ENCODE results near the gene PCGF5. TPM values are rescaled to one million over a fixed set of nuclear protein-coding genes. Genes with fewer than 3 reads are reported as not detected.

Gene PCGF5
- total RNA-seq, 3 donors from 2014 or later (not counting 1 experiment from before 2014, with no cell fraction given): 52.5 to 60.2 (median 58.6) TPM

GRCh38 chr10:91271886-91272285 lies 51.4 kb downstream of the PCGF5 start:
- intact Hi-C loops (cut with micrococcal nuclease): no loop called here
- no peak overlapping the region for H3K4me3 Mint-ChIP-seq
- no peak overlapping the region for H3K4me3 ChIP-seq (ENCODE audit: low read length)
- no CpG with 5 or more reads among the region's 1 CpG for WGBS (ENCODE audit: insufficient coverage)
- DNase-seq (no peak), ATAC-seq (no peak)
- no peak for TF ChIP-seq CTCF (IDR thresholded peaks at IDR 0.05)
- H3K36me3 ChIP-seq (ENCODE audit: control insufficient read depth, insufficient read depth, low read length): peaks cover 28% of the 10 kb centered on the region
- no peaks in the 10 kb centered on the region for H3K9me3 ChIP-seq (ENCODE audit: control insufficient read depth, insufficient read depth, low read length)
- no peaks in the 10 kb centered on the region for H3K27me3 ChIP-seq (ENCODE audit: control insufficient read depth, insufficient read depth, low read length)
- no peaks in the 10 kb centered on the region for H3K36me3 Mint-ChIP-seq
- H3K4me1 ChIP-seq (ENCODE audit: control insufficient read depth, insufficient read depth, low read length): no peaks in the 10 kb centered on the region
- H3K4me1 Mint-ChIP-seq: peaks cover 0 to under 1% of the 10 kb centered on the region in 2 donors
- H3K27ac ChIP-seq (ENCODE audit: low read length): no peak overlapping the region
- H3K27ac Mint-ChIP-seq: no peak overlapping the region
- H3K9me3 Mint-ChIP-seq: no peaks in the 10 kb centered on the region
- no peaks in the 10 kb centered on the region for H3K27me3 Mint-ChIP-seq (ENCODE audit: low read depth in 2 of 2)

- Mint-ChIP-seq H3K36me3 (no peaks in the 10 kb centered on the region), H3K27ac (no peak overlapping the region), H3K27me3 (ENCODE audit: low read depth in 2 of 2) (no peaks in the 10 kb centered on the region), H3K4me3 (no peak overlapping the region), H3K4me1 (no peaks in the 10 kb centered on the region), H3K9me3 (no peaks in the 10 kb centered on the region)
- intact Hi-C loops (cut with micrococcal nuclease): no loop called here
- H3K27me3 ChIP-seq (ENCODE audit: control insufficient read depth, insufficient read depth, low read length): no peaks in the 10 kb centered on the region
- ATAC-seq (no peak), DNase-seq (no peak)
- H3K27ac ChIP-seq (ENCODE audit: low read length): no peak overlapping the region
- no peaks in the 10 kb centered on the region for H3K4me1 ChIP-seq (ENCODE audit: control insufficient read depth, insufficient read depth, low read length)
- H3K36me3 ChIP-seq (ENCODE audit: control insufficient read depth, insufficient read depth, low read length): peaks cover 17% of the 10 kb centered on the region
- 97% methylated on average over 6 of the region's 6 CpGs for WGBS (ENCODE audit: insufficient coverage)
- no peak for TF ChIP-seq CTCF (IDR thresholded peaks at IDR 0.05)
- no peak overlapping the region for H3K4me3 ChIP-seq (ENCODE audit: low read length)
- no peaks in the 10 kb centered on the region for H3K9me3 ChIP-seq (ENCODE audit: control insufficient read depth, insufficient read depth, low read length)
Observed at GRCh38 chr10:91284486-91285090, 64.1 kb downstream of the PCGF5 start.

DNA sequence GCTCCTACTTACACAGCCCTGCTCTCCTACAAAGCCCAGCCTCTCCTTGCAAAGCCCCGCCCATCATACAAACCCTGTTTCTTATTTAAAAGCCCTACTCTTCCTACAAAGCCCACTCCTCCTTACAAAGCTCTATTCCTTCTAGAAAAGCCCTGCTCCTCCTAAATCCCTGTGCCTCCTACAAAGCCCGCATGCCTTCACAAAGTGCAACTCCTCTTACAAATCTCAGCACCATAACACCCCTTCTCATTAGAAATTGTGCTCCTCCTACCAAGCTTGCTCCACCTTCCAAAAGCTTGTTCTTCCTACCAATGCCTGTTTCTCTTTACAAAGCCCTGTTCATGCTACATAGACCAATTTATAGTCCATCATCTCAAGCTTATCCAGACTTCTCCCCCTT lies 66.1 kb downstream of the PCGF5 start:
- H3K4me1 ChIP-seq (ENCODE audit: control insufficient read depth, insufficient read depth, low read length): no peaks in the 10 kb centered on the region
- peaks cover 0 to 1% of the 10 kb centered on the region in 2 donors for H3K27me3 Mint-ChIP-seq (ENCODE audit: low read depth in 2 of 2)
- no peaks in the 10 kb centered on the region for H3K9me3 ChIP-seq (ENCODE audit: control insufficient read depth, insufficient read depth, low read length)
- no peaks in the 10 kb centered on the region for H3K36me3 Mint-ChIP-seq
- no peak for TF ChIP-seq CTCF (IDR thresholded peaks at IDR 0.05)
- no peak for DNase-seq
- H3K36me3 ChIP-seq (ENCODE audit: control insufficient read depth, insufficient read depth, low read length): peaks cover 9% of the 10 kb centered on the region
- no peak overlapping the region for H3K27ac ChIP-seq (ENCODE audit: low read length)
- no peak overlapping the region for H3K27ac Mint-ChIP-seq
- H3K9me3 Mint-ChIP-seq: no peaks in the 10 kb centered on the region
- no peak overlapping the region for H3K4me3 ChIP-seq (ENCODE audit: low read length)
- H3K27me3 ChIP-seq (ENCODE audit: control insufficient read depth, insufficient read depth, low read length): no peaks in the 10 kb centered on the region
- 93% methylated on average over 2 of the region's 2 CpGs for WGBS (ENCODE audit: insufficient coverage)
- no peak for ATAC-seq
- intact Hi-C loops (cut with micrococcal nuclease): no loop called here
- no peak overlapping the region for H3K4me3 Mint-ChIP-seq
- H3K4me1 Mint-ChIP-seq: no peaks in the 10 kb centered on the region

DNA sequence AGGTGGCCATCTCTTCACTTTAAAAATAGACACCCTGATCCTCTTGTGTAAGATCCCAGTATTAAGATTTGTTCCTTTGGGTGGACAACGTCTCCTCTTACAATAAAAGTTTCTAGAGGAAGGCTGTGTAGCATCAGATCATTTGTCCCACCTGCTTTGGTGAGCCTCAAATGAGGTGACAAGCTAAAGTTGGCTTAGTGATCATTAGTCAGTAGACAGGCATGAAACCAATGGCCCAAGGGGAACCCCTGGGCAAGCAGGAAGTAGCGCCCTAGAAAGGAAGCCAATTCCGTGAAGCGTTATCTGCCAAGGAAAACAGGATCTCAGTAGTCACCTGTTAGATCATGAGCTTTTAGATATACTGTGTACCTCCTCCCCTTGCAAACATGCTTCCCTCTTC lies 66.8 kb downstream of the PCGF5 start:
- no peak overlapping the region for H3K27ac Mint-ChIP-seq
- no peak overlapping the region for H3K4me3 Mint-ChIP-seq
- Histone ChIP-seq H3K27ac (ENCODE audit: low read length) (no peak overlapping the region), H3K36me3 (ENCODE audit: control insufficient read depth, insufficient read depth, low read length) (peaks cover 8% of the 10 kb centered on the region), H3K27me3 (ENCODE audit: control insufficient read depth, insufficient read depth, low read length) (no peaks in the 10 kb centered on the region), H3K9me3 (ENCODE audit: control insufficient read depth, insufficient read depth, low read length) (no peaks in the 10 kb centered on the region), H3K4me1 (ENCODE audit: control insufficient read depth, insufficient read depth, low read length) (no peaks in the 10 kb centered on the region), H3K4me3 (ENCODE audit: low read length) (no peak overlapping the region)
- ATAC-seq (no peak), DNase-seq (no peak)
- H3K4me1 Mint-ChIP-seq: no peaks in the 10 kb centered on the region
- intact Hi-C loops (cut with micrococcal nuclease): no loop called here
- 73% methylated on average over 4 of the region's 4 CpGs for WGBS (ENCODE audit: insufficient coverage)
- H3K9me3 Mint-ChIP-seq: no peaks in the 10 kb centered on the region
- H3K27me3 Mint-ChIP-seq (ENCODE audit: low read depth in 2 of 2): peaks cover 0 to 3% of the 10 kb centered on the region in 2 donors
- no peaks in the 10 kb centered on the region for H3K36me3 Mint-ChIP-seq
- TF ChIP-seq CTCF (IDR thresholded peaks at IDR 0.05): no peak
